ENCODE measurements around the gene SH3RF2.

- TF ChIP-seq CTCF (conservative IDR thresholded peaks at IDR 0.05 in 1 of 2, IDR thresholded peaks at IDR 0.05 in 1 of 2; ENCODE audit: low read depth in 1 of 2, low read length in 2 of 2) (peak in 1 of 2 donors; percentile 32), EZH2 (IDR thresholded peaks at IDR 0.05; ENCODE audit: low read length, missing control alignments) (no peak)
Measured at GRCh38 chr5:145903113-145903512, 33.3 kb upstream of the SH3RF2 start.
